NT2/D1 (cell line): ENCODE measurements around the gene TTC4.

Source experiments
- SUZ12 ChIP-seq: IDR thresholded peaks from 2 replicates; pipeline ENCODE4 v1.6.1; 2011; ENCODE audit not compliant: insufficient read length, insufficient read depth; ENCODE audit errors: extremely low read depth
- YY1 ChIP-seq: IDR thresholded peaks from 2 replicates; pipeline ENCODE4 v1.6.1; 2011; ENCODE audit not compliant: insufficient read length, insufficient read depth

GRCh38 chr1:54736685-54737084, 21.0 kb downstream of the TTC4 start:
- TF ChIP-seq YY1 (no peak), SUZ12 (no peak)
